ENCODE measurements around the gene FLT4.
A peak's percentile ranks its signal among the peaks of the same experiment; 100 is the strongest.
"Not testable (repeated sequence)": the region's sequence is repeated elsewhere in the genome, so short reads cannot be mapped to it uniquely, and the experiment has no call there.

The FLT4 gene

GRCh38 chr5:180682560-180682959 lies 33.2 kb upstream of the FLT4 start:
- DNase-seq (ENCODE audit: low read depth in 1 of 2, low spot score in 1 of 2) = no peak
- in situ Hi-C loops (cut with HindIII; ENCODE audit: low pct_unique_long_range_greater_than_20kb, low sequenced_read_pairs) = no loop called here
- no peak for TF ChIP-seq JUND (IDR thresholded peaks at IDR 0.05; ENCODE audit: low read depth)

- DNase-seq (ENCODE audit: low read depth in 1 of 2, low spot score in 1 of 2); in situ Hi-C loops (cut with HindIII; ENCODE audit: low pct_unique_long_range_greater_than_20kb, low sequenced_read_pairs): not testable (repeated sequence)
These were observed 32.6 kb upstream of the FLT4 start for GRCh38 chr5:180682008-180682407.

DNA sequence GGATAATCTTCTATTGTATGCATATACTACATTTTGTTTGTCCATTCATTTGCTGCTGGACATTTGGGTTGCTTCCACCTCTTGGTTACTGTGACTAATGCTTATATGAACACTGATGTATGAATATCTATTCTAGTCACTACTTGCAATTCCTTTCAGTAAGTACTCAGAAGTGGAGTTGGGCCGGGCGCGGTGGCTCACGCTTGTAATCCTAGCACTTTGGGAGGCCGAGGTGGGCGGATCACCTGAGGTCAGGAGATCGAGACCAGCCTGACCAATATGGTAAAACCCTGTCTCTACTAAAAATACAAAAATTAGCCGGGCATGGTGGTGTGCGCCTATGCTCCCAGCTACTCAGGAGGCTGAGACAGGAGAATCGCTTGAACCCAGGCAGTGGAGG lies 28.9 kb upstream of the FLT4 start:
- in situ Hi-C loops (cut with HindIII; ENCODE audit: low pct_unique_long_range_greater_than_20kb, low sequenced_read_pairs) = not testable (repeated sequence)

DNA sequence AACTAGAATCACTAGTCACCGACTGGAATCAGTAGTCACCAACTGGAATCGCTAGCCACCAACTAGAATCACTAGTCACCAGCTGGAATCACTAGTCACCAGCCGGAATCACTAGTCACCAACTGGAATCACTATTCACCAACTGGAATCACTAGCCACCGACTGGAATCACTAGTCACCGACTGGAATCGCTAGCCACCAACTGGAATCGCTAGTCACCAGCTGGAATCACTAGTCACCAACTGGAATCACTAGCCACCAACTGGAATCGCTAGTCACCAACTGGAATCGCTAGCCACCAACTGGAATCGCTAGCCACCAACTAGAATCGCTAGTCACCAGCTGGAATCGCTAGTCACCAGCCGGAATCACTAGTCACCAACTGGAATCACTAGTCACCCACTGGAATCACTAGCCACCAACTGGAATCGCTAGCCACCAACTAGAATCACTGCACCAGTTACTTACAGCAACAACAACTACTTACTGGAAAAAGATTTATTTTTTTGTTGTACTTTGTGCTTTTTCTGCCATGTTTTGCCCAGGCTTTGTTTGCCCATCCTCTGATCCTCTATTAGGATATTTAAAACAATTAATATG lies 25.7 kb upstream of the FLT4 start:
- in situ Hi-C loops (cut with HindIII; ENCODE audit: low pct_unique_long_range_greater_than_20kb, low sequenced_read_pairs) = no loop called here
- DNase-seq (ENCODE audit: low read depth in 1 of 2, low spot score in 1 of 2) = no peak
- TF ChIP-seq JUND (IDR thresholded peaks at IDR 0.05; ENCODE audit: low read depth) = no peak

More for the DNA sequence above, 28.9 kb upstream of the FLT4 start:
- not testable (repeated sequence) for DNase-seq (ENCODE audit: low read depth in 1 of 2, low spot score in 1 of 2)

- in situ Hi-C loops (cut with HindIII; ENCODE audit: low pct_unique_long_range_greater_than_20kb, low sequenced_read_pairs); DNase-seq (ENCODE audit: low read depth in 1 of 2, low spot score in 1 of 2): not testable (repeated sequence)
These were observed 24.7 kb upstream of the FLT4 start for GRCh38 chr5:180674090-180674475.

DNA sequence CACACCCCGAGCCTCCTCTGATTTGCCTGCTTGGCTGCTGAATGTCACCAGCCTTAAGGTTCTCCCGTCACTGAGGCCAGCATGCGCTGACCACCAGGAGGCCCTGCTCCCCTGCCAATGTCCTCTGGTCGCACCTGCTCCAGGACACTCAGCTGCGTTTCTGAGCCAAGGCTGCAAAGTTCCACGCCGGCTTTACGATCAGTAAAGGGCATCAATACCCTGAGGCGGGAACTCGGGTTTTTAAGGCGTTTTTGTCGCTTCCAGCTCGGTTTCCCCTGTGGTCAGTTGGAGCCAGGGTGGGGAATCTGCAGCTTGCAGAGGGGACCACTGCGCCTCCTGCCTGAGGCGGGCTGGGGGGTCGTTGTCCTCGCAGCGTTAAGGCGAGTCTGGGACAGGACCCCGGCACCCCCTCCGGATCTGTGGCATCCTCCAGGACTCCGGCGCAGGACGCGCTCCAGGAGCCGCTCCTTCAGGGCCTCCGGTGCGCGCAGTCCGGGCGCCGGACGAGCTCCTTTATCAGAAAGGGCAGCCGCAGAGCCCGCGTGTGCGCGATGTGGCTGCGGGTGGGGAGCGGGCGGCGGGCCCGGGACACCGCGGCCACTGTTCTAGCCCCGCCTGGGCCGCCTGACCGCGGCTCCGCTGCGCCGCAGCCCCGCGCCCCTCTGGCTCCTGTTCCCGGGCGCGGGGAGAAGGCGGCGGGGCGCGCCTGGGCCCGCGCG lies 24.1 kb upstream of the FLT4 start:
- in situ Hi-C loops (cut with HindIII; ENCODE audit: low pct_unique_long_range_greater_than_20kb, low sequenced_read_pairs) = no loop called here
- no peak for TF ChIP-seq JUND (IDR thresholded peaks at IDR 0.05; ENCODE audit: low read depth)
- DNase-seq (ENCODE audit: low read depth in 1 of 2, low spot score in 1 of 2) = no peak

GRCh38 chr5:180671958-180672524 lies 22.6 kb upstream of the FLT4 start:
- DNase-seq (ENCODE audit: low read depth in 1 of 2, low spot score in 1 of 2); in situ Hi-C loops (cut with HindIII; ENCODE audit: low pct_unique_long_range_greater_than_20kb, low sequenced_read_pairs): not testable (repeated sequence)

- no peak for TF ChIP-seq JUND (IDR thresholded peaks at IDR 0.05; ENCODE audit: low read depth)
- in situ Hi-C loops (cut with HindIII; ENCODE audit: low pct_unique_long_range_greater_than_20kb, low sequenced_read_pairs) = no loop called here
- DNase-seq (ENCODE audit: low read depth in 1 of 2, low spot score in 1 of 2) = peak; percentile 79 to 85
These were observed 21.4 kb upstream of the FLT4 start for GRCh38 chr5:180670586-180671359.

- no peak for DNase-seq (ENCODE audit: low read depth in 1 of 2, low spot score in 1 of 2)
- TF ChIP-seq JUND (IDR thresholded peaks at IDR 0.05; ENCODE audit: low read depth) = no peak
- in situ Hi-C loops (cut with HindIII; ENCODE audit: low pct_unique_long_range_greater_than_20kb, low sequenced_read_pairs) = no loop called here
These were observed 20.8 kb upstream of the FLT4 start for GRCh38 chr5:180670157-180670556.

- no peak for TF ChIP-seq JUND (IDR thresholded peaks at IDR 0.05; ENCODE audit: low read depth)
- in situ Hi-C loops (cut with HindIII; ENCODE audit: low pct_unique_long_range_greater_than_20kb, low sequenced_read_pairs) = no loop called here
- DNase-seq (ENCODE audit: low read depth in 1 of 2, low spot score in 1 of 2) = no peak
These were observed 20.3 kb upstream of the FLT4 start for GRCh38 chr5:180669661-180670060.

DNA sequence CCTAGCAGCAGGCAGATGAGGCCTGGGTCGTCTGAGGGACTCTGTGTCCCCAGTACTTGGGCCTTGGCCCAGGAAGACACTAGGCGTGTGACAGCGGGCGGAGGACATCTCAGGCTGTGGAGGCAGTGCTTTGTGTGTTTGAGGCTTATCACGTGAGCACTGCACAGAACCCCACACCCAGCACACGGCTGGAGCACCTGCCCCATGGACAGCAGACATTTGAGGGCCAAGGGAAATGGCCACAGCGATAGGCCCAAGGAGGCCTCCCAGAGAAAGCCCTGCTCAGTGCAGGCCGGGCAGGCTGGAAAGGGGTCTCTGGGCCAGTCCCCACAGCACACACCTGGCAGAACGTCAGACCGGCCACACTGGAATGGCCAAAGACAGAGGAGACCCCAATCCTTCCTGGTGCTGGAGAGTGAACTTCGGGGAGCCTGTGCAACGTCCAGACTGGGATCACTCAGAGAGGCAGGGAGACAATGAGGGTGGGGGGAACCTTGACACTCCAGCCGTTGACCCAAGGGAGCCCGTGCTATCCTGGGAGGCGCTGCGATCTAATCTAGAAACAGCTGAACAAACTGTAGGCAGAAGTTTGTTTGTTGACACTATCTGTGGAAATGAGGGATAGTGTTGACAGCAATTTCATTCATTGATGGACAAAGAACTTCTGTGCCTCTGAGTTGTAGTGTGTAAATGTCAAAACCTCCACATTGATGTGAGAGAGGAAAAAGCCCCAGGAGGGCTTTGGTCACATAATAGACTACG lies 19.6 kb upstream of the FLT4 start:
- DNase-seq (ENCODE audit: low read depth in 1 of 2, low spot score in 1 of 2) = peak in 1 of 2 experiments; percentile 76
- no peak for TF ChIP-seq JUND (IDR thresholded peaks at IDR 0.05; ENCODE audit: low read depth)
- in situ Hi-C loops (cut with HindIII; ENCODE audit: low pct_unique_long_range_greater_than_20kb, low sequenced_read_pairs) = no loop called here

DNA sequence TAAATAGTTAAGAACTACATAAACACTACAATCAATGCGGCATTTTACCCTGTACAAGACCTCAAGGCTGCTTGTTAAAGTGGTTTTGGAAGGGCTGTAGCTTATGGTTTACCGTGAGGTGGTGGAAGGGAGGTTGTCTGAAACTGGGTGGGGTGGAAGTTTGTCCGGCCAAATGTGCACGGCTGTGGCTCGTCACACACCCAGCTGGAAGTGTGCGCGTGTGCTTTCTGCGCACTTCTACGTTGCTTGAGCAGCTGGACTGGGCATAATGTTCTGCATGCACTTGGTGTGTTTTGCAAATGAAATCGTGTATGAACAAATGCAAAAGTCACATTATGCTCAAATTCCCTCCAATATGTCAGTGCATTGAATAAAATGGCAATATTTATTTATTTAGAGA lies 17.4 kb upstream of the FLT4 start:
- in situ Hi-C loops (cut with HindIII; ENCODE audit: low pct_unique_long_range_greater_than_20kb, low sequenced_read_pairs) = no loop called here
- TF ChIP-seq JUND (IDR thresholded peaks at IDR 0.05; ENCODE audit: low read depth) = no peak
- DNase-seq (ENCODE audit: low read depth in 1 of 2, low spot score in 1 of 2) = no peak
